ENCODE data around the gene CPSF3. TPM values are rescaled to one million over a fixed set of nuclear protein-coding genes. Genes with fewer than 3 reads are reported as not detected.

Gene CPSF3
- total RNA-seq, 4 donors from 2014 or later: 18.6 to 43.9 (median 25.0) TPM

DNA sequence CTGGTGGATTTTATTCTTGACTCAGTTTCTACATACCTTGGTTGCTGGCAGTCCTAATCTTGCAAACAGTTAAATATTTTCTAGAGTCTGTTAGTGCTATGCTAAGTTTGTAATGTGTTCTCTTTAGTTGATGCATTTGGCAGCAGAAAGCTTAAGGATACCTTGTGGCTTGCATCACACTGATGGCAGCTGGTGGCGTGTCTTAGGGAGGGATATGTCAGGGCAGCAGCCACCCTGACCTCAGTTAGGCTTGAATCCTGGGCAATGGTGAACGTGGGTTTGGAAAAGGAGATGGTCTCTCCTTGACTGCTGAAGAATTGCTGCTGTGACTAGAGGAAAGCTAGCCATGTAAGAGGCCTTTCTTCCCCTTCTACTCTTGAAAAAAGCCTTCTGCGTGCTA lies 55.1 kb downstream of the CPSF3 start:
- Histone ChIP-seq H3K9me3 (no peaks in the 10 kb centered on the region), H3K4me3 (no peak overlapping the region), H3K36me3 (peaks cover 0 to 54% (median 20%) of the 10 kb centered on the region in 3 donors), H3K27me3 (no peaks in the 10 kb centered on the region), H3K27ac (peak overlapping the region in 1 of 4 donors; percentile 44), H3K4me1 (peaks cover 0 to 43% (median 15%) of the 10 kb centered on the region in 4 donors)
- no peak for DNase-seq (ENCODE audit: low spot score in 2 of 2)
- 53 to 68% methylated on average over 3 of the region's 3 CpGs for WGBS, 2 donors
- TF ChIP-seq, protein P1, sequence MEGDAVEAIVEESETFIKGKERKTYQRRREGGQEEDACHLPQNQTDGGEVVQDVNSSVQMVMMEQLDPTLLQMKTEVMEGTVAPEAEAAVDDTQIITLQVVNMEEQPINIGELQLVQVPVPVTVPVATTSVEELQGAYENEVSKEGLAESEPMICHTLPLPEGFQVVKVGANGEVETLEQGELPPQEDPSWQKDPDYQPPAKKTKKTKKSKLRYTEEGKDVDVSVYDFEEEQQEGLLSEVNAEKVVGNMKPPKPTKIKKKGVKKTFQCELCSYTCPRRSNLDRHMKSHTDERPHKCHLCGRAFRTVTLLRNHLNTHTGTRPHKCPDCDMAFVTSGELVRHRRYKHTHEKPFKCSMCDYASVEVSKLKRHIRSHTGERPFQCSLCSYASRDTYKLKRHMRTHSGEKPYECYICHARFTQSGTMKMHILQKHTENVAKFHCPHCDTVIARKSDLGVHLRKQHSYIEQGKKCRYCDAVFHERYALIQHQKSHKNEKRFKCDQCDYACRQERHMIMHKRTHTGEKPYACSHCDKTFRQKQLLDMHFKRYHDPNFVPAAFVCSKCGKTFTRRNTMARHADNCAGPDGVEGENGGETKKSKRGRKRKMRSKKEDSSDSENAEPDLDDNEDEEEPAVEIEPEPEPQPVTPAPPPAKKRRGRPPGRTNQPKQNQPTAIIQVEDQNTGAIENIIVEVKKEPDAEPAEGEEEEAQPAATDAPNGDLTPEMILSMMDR (IDR thresholded peaks at IDR 0.05): no peak
- TF ChIP-seq EP300 (IDR thresholded peaks at IDR 0.05): no peak

DNA sequence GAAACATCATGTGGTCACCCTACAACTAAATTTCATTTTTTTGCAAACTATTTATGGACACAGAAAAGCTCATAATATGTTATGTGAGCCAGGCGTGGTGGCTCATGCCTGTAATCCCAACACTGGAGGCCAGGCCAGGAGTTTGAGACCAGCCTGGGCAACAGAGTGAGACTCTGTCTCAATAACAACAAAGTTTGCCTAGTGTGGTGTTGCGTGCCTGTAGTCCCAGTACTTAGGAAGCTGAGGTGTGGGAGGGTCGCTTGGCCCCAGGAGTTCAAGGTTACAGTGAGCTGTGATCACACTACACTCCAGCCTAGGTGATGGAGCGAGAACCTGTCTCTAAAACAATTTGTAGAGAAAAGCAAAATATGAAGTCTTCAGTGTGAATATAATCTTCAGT lies 56.7 kb downstream of the CPSF3 start:
- H3K9me3 ChIP-seq: no peaks in the 10 kb centered on the region
- no peaks in the 10 kb centered on the region for H3K27me3 ChIP-seq
- no peak overlapping the region for H3K4me3 ChIP-seq
- H3K36me3 ChIP-seq: peaks cover 0 to 70% (median 34%) of the 10 kb centered on the region in 3 donors
- DNase-seq (ENCODE audit: low spot score in 2 of 2): no peak
- TF ChIP-seq, protein P1 (IDR thresholded peaks at IDR 0.05): no peak
- no peak for TF ChIP-seq EP300 (IDR thresholded peaks at IDR 0.05)
- no peak for TF ChIP-seq POLR2A (IDR thresholded peaks at IDR 0.05)
- H3K4me1 ChIP-seq: peaks cover 0 to 37% (median 10%) of the 10 kb centered on the region in 4 donors
- H3K27ac ChIP-seq: no peak overlapping the region
- 89 to 95% methylated on average over 4 of the region's 4 CpGs for WGBS, 2 donors

DNA sequence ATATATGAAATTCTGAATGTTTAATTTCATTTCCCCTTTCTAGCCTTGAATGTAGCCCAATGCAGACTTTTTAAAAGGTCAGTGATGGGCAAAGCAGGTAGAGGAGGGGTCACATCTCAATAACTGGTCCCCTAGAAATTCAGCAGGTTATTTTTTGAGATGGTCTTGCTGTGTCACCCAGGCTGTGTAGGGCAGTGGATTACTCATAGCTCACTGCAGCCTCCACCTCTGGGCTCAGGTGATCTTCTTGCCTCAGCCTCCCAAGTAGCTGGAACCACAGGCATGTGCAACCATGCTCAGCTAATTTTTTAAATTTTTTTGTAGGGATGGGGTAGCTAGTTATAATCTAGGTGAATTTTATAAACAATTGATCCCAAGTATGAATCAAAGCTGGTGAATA lies 59.7 kb downstream of the CPSF3 start:
- TF ChIP-seq, protein P1 (IDR thresholded peaks at IDR 0.05): no peak
- no peak for TF ChIP-seq EP300 (IDR thresholded peaks at IDR 0.05)
- no peak for TF ChIP-seq POLR2A (IDR thresholded peaks at IDR 0.05)
- Histone ChIP-seq H3K4me3 (no peak overlapping the region), H3K27ac (no peak overlapping the region), H3K27me3 (no peaks in the 10 kb centered on the region), H3K36me3 (peaks cover 0 to 94% (median 55%) of the 10 kb centered on the region in 3 donors), H3K4me1 (peaks cover 0 to 10% (median 0%) of the 10 kb centered on the region in 4 donors), H3K9me3 (no peaks in the 10 kb centered on the region)
- no peak for DNase-seq (ENCODE audit: low spot score in 2 of 2)

DNA sequence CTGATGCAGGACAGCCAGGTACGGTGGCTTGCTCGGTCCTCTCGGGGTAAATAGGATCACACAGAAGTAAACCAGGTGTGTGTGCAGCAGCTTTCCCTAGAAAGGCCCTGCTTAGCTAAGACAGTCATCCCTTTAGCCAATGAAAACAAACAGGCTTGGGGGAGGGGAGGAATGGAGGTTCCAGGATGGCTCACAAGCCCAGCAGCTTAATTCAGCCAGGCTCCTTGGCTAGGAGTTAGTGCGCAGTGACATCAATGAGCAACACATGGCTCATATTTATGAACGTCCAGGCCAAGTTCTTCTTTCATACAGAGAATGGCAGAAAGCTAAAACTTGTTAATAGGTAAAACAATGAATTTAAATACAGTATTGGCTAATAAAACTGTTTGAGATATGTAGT lies 61.1 kb downstream of the CPSF3 start:
- 79 to 87% methylated on average over 5 of the region's 5 CpGs for WGBS, 2 donors
- no peak for DNase-seq (ENCODE audit: low spot score in 2 of 2)
- no peak overlapping the region for H3K27ac ChIP-seq
- H3K4me3 ChIP-seq: no peak overlapping the region
- H3K27me3 ChIP-seq: no peaks in the 10 kb centered on the region
- H3K36me3 ChIP-seq: peaks cover 0 to 99% (median 55%) of the 10 kb centered on the region in 3 donors
- H3K9me3 ChIP-seq: no peaks in the 10 kb centered on the region
- TF ChIP-seq, protein P1 (IDR thresholded peaks at IDR 0.05): no peak
- TF ChIP-seq POLR2A (IDR thresholded peaks at IDR 0.05): no peak
- TF ChIP-seq EP300 (IDR thresholded peaks at IDR 0.05): no peak
- H3K4me1 ChIP-seq: peaks cover 0 to 6% (median 0%) of the 10 kb centered on the region in 4 donors

DNA sequence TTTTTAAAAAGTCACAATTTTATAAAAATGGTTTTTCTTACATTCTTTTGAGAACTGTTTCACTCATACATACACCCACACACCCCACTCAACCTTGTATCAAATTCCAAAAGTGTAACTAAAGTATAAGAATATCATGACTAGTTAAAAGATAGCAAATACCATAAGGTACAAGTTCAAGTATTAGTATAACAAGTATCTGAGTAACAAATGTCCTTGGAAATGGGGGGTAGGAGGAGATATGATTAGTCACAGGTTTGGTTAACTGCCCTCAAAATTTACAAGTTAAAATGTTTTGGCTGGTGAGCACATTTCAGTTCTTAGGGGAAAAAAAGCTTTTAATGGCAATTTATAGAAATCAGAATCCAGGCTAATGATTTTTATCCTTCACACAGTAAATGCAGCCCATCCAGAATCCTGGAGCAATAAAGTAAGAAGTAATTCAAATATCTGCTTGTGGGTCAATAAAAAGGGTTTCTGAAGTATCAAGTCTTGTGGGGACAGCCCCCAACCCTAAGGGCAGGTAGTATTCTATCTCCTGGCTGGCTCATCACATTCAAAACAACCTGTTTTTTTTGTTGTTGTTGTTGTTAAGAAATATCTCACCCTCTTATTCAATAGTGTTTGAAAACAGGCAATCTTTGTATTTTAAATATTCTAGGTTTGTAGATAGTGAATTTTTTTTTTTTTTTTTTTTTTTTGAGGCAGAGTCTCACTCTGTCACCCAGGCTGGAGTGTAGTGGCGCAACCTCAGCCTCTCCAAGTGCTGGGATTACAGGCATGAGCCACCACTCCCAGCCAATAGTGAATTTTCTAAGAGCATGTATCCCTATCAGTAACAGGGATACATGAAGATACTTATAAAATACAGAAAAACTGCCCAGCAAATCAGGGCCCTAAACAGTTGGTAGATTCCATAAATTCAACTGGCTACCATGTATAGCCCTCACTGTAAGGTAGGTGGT lies 65.4 kb downstream of the CPSF3 start:
- no peak for DNase-seq (ENCODE audit: low spot score in 2 of 2)
- Histone ChIP-seq H3K27me3 (no peaks in the 10 kb centered on the region), H3K4me3 (no peak overlapping the region), H3K36me3 (peaks cover 0 to 99% (median 52%) of the 10 kb centered on the region in 3 donors), H3K27ac (no peak overlapping the region), H3K4me1 (peaks cover 0 to 6% (median 0%) of the 10 kb centered on the region in 4 donors), H3K9me3 (no peaks in the 10 kb centered on the region)
- 100% methylated on average over 1 of the region's 1 CpG for WGBS, 2 donors
- TF ChIP-seq POLR2A (IDR thresholded peaks at IDR 0.05) (no peak), EP300 (IDR thresholded peaks at IDR 0.05) (no peak)
- TF ChIP-seq, protein P1 (IDR thresholded peaks at IDR 0.05): no peak
